ENCODE results near the gene AFAP1L1.

- no peak for TF ChIP-seq NRF1 (conservative IDR thresholded peaks at IDR 0.05; ENCODE audit: low read depth, low read length)
- TF ChIP-seq PAX5 (IDR thresholded peaks at IDR 0.05; ENCODE audit: borderline replicate concordance, low read depth, low read length), result no peak
- no peak for TF ChIP-seq USF1 (IDR thresholded peaks at IDR 0.05; ENCODE audit: borderline replicate concordance, extremely low read length, insufficient read depth, low read depth, low read length)
- no peak for TF ChIP-seq EZH2 (IDR thresholded peaks at IDR 0.05; ENCODE audit: borderline replicate concordance, control insufficient read depth, low read depth, low read length)
These were observed 90.9 kb downstream of the AFAP1L1 start for GRCh38 chr5:149362541-149362940.

Measured in GM12878 (cell line).